ENCODE results near the gene C17orf100. TPM values are rescaled to one million over a fixed set of nuclear protein-coding genes. Genes with fewer than 3 reads are reported as not detected.
"Not testable (repeated sequence)": the region's sequence is repeated elsewhere in the genome, so short reads cannot be mapped to it uniquely, and the experiment has no call there.

Gene C17orf100
- total RNA-seq, 1 experiment from 2014 or later = 0.55 TPM

DNA sequence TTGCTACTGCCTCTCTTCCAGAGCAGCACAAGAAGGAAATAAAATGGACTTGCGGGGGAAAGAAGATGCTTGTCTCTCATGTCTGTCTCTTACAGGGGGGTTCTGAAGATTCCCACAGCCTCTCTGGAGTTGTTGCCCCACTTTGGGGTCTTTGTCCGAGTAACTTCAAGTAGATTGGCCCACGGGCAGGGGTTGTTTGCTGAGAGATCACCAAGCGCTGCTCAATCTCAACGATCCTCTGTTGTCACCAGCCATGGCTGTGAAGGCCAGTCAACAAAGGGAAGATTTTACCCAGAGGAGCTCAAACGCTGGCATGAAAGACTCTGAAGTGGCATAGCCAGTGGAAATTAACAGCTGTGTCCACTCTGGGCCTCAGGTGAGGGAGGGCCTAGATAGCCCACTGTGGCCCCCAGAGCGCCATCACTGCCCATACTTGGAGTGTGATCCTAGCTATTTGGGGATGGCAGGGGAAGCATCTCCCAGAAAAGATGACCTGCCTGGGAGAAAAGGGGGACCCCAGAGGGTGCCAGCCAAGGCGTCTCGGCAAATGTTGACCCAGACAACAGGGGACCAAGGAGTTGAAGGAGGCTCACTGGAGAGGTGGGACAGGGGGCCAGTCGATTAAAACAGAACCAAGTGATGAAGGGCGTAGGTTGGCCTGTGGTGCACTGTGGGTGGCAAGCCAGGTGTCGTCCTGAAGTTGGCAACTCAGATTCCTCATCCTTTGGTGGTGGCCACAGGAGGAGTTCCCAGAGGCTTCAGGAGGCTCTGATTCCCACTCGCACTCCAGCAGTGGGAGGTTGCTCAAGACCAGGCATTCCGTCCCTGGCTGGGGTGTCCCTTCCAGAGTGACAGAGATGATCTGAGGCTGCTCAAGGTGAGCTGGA is 33.6 kb downstream of the C17orf100 start:
- no peak for DNase-seq
- no peaks in the 10 kb centered on the region for H3K27me3 ChIP-seq (ENCODE audit: control insufficient read depth, insufficient read depth, low read length)
- no peak overlapping the region for H3K4me3 ChIP-seq (ENCODE audit: insufficient read depth, low read depth, low read length)
- no peaks in the 10 kb centered on the region for H3K36me3 ChIP-seq (replicated peaks; ENCODE audit: control insufficient read depth, insufficient read depth, low read length)

DNA sequence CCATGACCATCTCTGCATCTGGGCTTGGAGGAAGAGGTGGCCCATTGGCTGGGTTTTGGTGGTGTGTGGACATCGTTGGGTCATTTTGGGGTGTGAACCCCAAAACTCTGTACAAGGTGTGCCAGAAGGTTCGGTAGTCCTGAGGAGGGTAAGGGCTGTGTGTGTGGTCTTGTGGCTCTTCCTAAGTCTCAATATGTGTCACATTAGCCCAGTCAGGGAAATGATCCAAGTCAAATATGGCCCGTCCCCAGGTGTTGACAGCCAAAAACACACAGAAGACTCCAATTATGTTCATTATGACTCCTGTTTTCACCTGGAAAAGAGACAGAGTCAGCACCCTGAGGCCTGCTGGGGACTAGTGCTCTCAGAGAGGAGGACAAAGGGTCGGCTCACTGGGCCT is 34.5 kb downstream of the C17orf100 start:
- no peaks in the 10 kb centered on the region for H3K36me3 ChIP-seq (replicated peaks; ENCODE audit: control insufficient read depth, insufficient read depth, low read length)
- DNase-seq = no peak

DNA sequence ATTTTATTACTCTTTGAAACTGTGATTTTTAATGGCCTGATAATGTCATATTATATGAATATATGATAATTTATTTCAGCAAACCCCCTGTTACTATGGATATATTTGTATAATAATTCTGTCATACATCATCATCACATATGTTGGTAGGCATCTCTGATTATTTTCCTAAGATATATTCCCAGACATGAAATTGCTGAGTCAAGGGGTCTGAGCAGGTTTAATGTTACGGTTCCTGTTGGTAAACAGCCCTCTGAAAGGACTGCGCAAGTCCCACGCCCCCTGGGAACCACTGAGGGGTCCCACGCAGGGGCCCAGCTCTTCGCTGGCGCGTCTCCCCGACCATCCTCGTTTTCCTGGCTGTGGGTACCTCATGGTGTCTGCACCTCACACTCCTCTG is 37.4 kb downstream of the C17orf100 start:
- Histone ChIP-seq H3K4me3 (ENCODE audit: insufficient read depth, low read depth, low read length) (no peak overlapping the region), H3K27me3 (ENCODE audit: control insufficient read depth, insufficient read depth, low read length) (no peaks in the 10 kb centered on the region), H3K36me3 (replicated peaks; ENCODE audit: control insufficient read depth, insufficient read depth, low read length) (no peaks in the 10 kb centered on the region)
- no peak for DNase-seq

More for the DNA sequence above, 34.5 kb downstream of the C17orf100 start:
- H3K27me3 ChIP-seq (ENCODE audit: control insufficient read depth, insufficient read depth, low read length) = no peaks in the 10 kb centered on the region
- no peak overlapping the region for H3K4me3 ChIP-seq (ENCODE audit: insufficient read depth, low read depth, low read length)

DNA sequence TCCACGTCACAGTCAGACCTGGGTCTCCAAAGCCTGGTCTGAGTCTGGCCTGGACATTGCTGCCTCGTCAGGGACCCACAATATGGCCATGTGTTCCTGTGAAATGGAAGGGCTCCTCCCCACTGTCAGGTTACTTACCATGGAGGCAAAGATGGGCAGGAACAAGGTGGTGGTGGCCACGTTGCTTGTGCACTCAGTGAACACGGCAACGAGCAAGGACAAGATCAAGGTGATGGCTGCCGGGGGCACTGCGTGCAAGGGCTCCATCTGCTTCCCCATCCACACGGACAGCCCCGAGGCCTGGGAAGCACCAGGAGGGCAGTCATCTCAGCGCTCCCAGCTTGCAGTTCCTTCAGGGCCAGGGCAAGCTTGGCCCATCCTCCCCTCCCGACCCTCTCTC is 39.1 kb downstream of the C17orf100 start:
- H3K27me3 ChIP-seq (ENCODE audit: control insufficient read depth, insufficient read depth, low read length) = no peaks in the 10 kb centered on the region; the same call in 1 of the 2 replicates
- DNase-seq = no peak
- H3K4me3 ChIP-seq (ENCODE audit: insufficient read depth, low read depth, low read length) = no peak overlapping the region
- no peaks in the 10 kb centered on the region for H3K36me3 ChIP-seq (replicated peaks; ENCODE audit: control insufficient read depth, insufficient read depth, low read length)

DNA sequence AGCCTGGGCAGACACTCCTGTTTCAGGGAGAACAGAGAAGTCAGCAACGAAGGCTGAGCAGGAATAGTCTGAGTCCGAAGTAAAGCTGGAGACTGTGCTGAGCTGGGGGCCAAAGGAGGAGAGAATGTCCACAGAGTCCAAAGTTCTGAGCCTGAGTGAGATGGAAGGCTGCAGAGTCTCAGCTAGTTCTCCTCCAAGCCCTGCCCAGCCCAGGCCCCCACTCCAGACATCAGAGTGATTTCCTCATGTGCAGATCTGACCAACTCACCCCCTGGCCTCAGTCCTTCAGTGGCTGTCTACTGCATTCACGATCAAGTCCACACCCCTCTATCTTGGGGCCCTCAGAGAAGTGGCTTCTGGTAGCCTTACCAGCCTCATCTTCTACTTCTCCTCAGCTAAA is 40.0 kb downstream of the C17orf100 start:
- Histone ChIP-seq H3K27me3 (ENCODE audit: control insufficient read depth, insufficient read depth, low read length) (no peaks in the 10 kb centered on the region; the same call in 1 of the 2 replicates), H3K36me3 (replicated peaks; ENCODE audit: control insufficient read depth, insufficient read depth, low read length) (no peaks in the 10 kb centered on the region), H3K4me3 (ENCODE audit: insufficient read depth, low read depth, low read length) (no peak overlapping the region)
- DNase-seq = no peak

DNA sequence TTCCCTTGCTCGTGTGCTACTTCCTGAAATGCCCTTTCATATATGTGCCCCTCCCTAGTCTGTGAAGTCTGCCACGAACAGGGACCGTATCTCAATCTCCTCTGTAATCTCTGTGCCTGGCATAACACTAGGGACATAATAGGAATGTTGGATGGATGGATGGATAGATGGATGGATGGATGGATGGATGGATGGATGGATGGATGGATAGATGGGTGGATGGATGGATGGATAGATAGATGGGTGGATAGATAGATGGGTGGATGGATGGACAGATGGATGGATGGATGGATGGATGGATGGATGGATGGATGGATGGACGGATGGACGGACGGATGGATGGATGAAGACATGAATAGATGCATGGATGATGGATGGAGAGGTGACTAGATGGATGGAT is 40.4 kb downstream of the C17orf100 start:
- not testable (repeated sequence) for H3K4me3 ChIP-seq (ENCODE audit: insufficient read depth, low read depth, low read length); H3K27me3 ChIP-seq (ENCODE audit: control insufficient read depth, insufficient read depth, low read length); DNase-seq; H3K36me3 ChIP-seq (replicated peaks; ENCODE audit: control insufficient read depth, insufficient read depth, low read length)

DNA sequence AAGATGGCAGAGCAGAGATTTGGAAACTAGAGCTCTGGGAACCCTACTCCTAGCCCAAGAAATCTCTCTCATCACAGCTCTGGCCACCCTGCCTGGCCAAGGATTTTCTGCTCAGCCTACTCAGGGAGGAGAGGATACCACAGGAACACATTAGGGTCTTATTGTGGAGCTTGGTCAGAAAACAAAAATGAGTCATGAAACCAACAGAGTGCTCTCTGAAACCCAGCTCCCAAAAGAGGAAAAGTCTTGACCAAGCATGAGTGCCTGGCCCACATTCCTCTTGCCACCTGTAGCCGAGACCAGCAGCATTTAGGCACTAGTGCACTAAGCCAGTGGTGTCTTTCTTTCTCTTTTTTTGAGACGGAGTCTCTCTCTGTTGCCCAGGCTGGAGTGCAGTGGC is 43.5 kb downstream of the C17orf100 start:
- no peaks in the 10 kb centered on the region for H3K36me3 ChIP-seq (replicated peaks; ENCODE audit: control insufficient read depth, insufficient read depth, low read length)
- DNase-seq = no peak
- H3K27me3 ChIP-seq (ENCODE audit: control insufficient read depth, insufficient read depth, low read length) = no peaks in the 10 kb centered on the region; the same call in 1 of the 2 replicates
- H3K4me3 ChIP-seq (ENCODE audit: insufficient read depth, low read depth, low read length) = no peak overlapping the region

DNA sequence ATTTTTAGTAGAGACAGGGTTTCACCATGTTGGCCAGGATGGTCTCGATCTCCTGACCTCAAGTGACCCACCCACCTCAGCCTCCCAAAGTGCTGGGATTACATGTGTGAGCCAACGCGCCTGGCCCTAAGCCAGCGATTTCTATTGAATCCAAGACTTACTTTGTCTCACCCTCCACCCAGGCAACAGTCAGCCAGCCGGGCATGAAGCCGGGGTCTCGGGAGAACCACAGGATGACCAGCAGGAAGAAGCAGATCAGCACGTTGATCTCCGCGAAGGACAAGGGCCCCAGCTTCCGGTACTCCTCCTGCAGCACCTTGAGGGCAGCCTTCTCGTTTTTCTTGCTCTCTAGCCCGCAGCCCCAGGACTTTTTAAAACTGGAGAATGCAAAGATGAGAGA is 44.0 kb downstream of the C17orf100 start:
- H3K27me3 ChIP-seq (ENCODE audit: control insufficient read depth, insufficient read depth, low read length) = no peaks in the 10 kb centered on the region; the same call in 1 of the 2 replicates
- H3K36me3 ChIP-seq (replicated peaks; ENCODE audit: control insufficient read depth, insufficient read depth, low read length) = no peaks in the 10 kb centered on the region
- no peak for DNase-seq
- H3K4me3 ChIP-seq (ENCODE audit: insufficient read depth, low read depth, low read length) = no peak overlapping the region

DNA sequence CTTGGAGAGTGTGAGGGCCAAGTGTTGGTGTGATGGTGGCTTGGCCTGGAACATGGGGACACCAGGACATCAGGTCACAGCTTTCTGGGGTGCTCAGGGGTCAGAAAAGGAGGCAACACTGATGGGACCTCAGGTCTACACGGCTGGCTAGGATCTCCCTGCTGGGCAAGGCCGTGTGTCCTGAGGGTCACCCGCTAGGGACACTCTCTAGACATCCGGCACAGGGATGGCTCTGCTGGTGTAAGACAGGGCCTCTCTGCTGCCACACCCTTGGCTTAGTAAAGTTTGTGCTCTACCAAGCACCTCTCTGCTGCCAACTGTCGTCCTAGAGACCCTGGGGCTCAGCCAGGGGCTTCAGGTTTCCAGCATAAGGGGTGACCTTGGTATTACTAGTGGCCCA is 45.3 kb downstream of the C17orf100 start:
- no peaks in the 10 kb centered on the region; the same call in 1 of the 2 replicates for H3K27me3 ChIP-seq (ENCODE audit: control insufficient read depth, insufficient read depth, low read length)
- DNase-seq = no peak

DNA sequence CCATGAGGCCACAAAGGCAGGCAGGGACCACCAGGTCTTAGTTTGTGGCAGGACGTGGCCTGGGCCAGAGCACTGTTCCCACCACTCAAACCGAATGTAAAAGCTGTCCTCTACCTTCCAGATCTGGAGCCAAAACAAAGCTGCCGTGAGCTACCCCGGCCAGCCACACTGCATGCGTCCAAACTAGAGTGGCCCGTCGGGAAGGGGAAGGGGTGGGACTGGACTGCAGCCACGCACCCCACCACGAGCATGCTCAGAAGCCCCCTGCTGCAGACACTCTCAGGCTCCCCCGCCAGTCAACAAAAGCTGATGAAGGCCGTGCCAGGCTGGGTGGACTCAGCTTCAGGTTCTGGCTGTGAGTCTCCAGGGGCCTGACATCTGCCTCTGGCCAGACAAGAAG is 46.4 kb downstream of the C17orf100 start:
- Histone ChIP-seq H3K27me3 (ENCODE audit: control insufficient read depth, insufficient read depth, low read length) (no peaks in the 10 kb centered on the region; the same call in 1 of the 2 replicates), H3K4me3 (ENCODE audit: insufficient read depth, low read depth, low read length) (no peak overlapping the region), H3K36me3 (replicated peaks; ENCODE audit: control insufficient read depth, insufficient read depth, low read length) (no peaks in the 10 kb centered on the region)
- no peak for DNase-seq

More for the DNA sequence above, 45.3 kb downstream of the C17orf100 start:
- Histone ChIP-seq H3K36me3 (replicated peaks; ENCODE audit: control insufficient read depth, insufficient read depth, low read length) (no peaks in the 10 kb centered on the region), H3K4me3 (ENCODE audit: insufficient read depth, low read depth, low read length) (no peak overlapping the region)

DNA sequence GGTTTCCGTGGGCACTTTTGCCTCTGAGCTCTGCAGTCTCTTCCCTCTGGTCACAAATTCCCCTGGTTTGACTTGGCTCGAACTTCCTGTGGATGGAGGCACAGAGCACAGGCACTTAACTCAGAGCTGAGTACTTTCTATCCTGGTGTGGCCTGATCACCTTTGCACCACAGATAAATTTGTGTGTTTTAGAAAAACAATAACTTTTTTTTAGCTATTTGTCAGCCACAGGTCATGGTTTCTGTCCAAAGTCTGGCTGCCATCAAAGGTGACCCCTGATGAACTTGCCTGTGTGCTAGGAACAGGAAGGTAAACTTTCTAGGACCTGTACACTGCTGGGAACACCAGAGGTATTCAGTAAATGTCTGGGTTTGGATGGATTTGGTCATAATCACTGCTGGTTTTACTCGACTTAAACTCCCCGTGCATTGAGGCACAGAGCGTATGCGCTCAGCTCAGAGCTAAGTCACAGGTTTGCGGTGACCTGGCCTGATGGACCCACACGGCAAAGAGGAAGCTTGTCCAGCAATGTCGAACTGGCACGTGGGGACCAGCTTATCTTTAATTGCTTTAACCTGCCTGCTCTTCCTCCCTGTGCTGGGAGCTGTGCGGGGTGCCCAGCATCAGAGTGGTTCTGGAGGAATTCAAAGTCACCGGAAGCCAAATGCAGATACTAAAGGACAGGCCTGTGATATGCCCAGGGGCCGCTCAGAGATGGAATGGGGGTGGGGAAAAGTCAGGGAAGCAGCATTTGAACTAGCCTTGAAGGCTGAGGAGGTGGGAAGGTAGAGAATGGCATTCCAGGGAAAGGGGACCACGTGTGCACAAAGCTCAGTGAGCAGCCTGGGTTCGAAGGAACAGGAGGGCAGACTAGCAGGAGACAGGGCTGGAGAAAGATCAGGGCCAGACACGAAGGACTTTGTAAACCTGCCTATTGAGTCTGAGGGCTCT is 48.7 kb downstream of the C17orf100 start:
- H3K27me3 ChIP-seq (ENCODE audit: control insufficient read depth, insufficient read depth, low read length) = no peaks in the 10 kb centered on the region
- no peak for DNase-seq
- no peak overlapping the region for H3K4me3 ChIP-seq (ENCODE audit: insufficient read depth, low read depth, low read length)
- H3K36me3 ChIP-seq (replicated peaks; ENCODE audit: control insufficient read depth, insufficient read depth, low read length) = no peaks in the 10 kb centered on the region

DNA sequence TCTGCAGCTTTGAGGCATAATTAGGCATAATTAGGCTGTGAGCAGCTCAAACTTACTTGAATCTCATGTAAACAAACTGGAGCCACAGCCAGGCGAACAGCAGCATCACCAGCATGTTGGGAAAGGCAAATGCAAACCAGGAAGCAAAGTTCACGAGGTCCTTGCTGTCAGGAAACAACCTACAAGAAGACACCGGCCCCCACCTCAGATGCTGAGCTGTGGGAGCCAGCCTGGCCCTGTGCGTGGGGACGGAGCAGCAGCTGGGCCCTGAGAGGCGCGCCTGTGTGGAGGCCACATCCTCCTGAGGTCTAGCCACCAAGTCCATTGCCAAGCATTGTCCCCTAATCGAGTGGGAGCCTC is 49.4 kb downstream of the C17orf100 start:
- DNase-seq = no peak
- H3K27me3 ChIP-seq (ENCODE audit: control insufficient read depth, insufficient read depth, low read length) = no peaks in the 10 kb centered on the region
- no peaks in the 10 kb centered on the region for H3K36me3 ChIP-seq (replicated peaks; ENCODE audit: control insufficient read depth, insufficient read depth, low read length)
- H3K4me3 ChIP-seq (ENCODE audit: insufficient read depth, low read depth, low read length) = no peak overlapping the region

DNA sequence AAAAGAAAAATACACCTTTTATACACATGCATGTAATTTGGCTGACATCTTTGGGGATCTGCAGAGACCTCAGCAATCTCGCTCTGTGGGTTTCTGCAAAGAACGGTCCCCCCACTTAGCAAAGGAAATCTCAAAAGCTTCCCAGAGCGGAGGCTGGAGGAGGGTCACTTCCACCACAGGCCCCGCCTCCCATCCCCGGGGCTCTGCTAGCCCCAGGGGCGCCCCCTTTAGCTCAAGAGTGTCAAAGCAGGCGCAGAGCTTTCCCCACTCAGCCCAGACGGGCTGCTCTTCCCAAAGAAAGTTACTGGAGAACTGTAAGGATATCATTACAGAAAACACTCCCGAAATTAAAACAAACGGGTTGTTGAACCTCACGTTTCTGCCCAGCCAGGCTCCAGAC is 50.2 kb downstream of the C17orf100 start:
- peak; percentile 97 for DNase-seq
- Histone ChIP-seq H3K27me3 (ENCODE audit: control insufficient read depth, insufficient read depth, low read length) (no peaks in the 10 kb centered on the region; the same call in 1 of the 2 replicates), H3K4me3 (ENCODE audit: insufficient read depth, low read depth, low read length) (no peak overlapping the region), H3K36me3 (replicated peaks; ENCODE audit: control insufficient read depth, insufficient read depth, low read length) (no peaks in the 10 kb centered on the region)

DNA sequence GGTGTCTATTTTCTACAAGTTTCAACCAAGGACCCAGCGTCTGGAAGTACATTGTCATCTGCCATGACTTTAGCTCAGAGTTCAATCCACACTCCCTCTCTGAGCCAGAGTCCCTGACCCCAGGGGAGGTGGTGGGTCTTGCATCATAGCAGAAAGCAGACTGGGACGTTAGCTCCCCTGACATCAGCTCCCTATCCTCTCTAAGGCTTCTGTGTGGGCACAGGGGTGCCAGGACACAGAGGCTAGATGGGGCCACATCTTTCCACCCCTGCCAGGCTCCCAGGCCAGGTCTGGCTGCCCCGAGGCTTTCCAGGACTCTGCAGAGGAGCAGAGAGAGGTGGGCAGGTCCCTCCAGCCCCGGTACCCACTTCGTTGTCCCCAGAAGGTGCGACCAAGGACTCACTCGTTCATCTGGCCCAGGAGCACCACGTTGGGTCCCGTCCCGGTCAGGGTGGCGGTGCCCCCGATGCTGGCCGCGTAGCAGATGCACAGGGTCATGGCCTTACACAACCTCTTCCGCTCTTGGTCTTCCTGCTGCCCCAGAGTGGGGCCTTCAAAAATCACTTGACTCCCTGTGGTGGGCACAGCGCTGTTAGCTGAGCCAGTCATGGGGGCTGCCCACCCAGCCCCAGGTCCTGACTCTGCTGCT is 51.1 kb downstream of the C17orf100 start:
- H3K4me3 ChIP-seq (ENCODE audit: insufficient read depth, low read depth, low read length) = no peak overlapping the region
- H3K27me3 ChIP-seq (ENCODE audit: control insufficient read depth, insufficient read depth, low read length) = no peaks in the 10 kb centered on the region; the same call in 1 of the 2 replicates
- DNase-seq = no peak
- no peaks in the 10 kb centered on the region for H3K36me3 ChIP-seq (replicated peaks; ENCODE audit: control insufficient read depth, insufficient read depth, low read length)
